GM19324 (cell line): ENCODE results near the gene HTR1B.

ENCODE experiments used
- ATAC-seq: cut with Tn5 transposase; IDR thresholded peaks from one replicate; pipeline ENCODE4 v1.9.1; 2021; ENCODE audit warnings: mild to moderate bottlenecking, moderate library complexity; ENCODE audit not compliant: unreplicated experiment, low FRiP score

HTR1B gene, protein sequence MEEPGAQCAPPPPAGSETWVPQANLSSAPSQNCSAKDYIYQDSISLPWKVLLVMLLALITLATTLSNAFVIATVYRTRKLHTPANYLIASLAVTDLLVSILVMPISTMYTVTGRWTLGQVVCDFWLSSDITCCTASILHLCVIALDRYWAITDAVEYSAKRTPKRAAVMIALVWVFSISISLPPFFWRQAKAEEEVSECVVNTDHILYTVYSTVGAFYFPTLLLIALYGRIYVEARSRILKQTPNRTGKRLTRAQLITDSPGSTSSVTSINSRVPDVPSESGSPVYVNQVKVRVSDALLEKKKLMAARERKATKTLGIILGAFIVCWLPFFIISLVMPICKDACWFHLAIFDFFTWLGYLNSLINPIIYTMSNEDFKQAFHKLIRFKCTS

DNA sequence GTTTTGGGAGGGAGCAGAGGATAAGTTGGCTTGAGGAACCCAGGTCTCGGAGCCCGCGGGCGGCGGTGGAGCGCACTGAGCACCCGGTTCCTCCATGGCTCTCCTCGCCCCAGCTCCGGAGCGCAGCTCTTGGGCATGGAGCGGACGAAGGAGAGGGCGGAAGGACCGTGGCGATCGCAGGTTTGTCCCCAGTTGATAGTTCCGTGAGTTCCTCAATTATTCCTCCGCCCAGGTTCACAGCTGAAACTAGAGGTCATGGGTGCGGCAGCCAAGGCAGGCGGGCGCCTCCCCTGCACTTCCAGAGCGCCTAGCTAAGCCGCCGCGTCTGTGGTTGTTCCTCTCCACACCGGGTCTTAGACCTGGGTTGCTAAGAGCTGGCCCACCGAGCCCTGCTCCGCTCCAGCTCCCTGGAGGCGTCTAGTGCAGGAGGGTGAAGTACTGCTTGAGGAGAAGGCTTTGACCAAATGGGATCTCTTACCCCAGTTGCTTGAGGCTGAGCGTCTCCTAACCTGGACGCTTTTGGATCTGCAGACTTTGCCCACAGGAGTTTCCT is at the start of gene HTR1B:
HTR1B (minus strand) TSS at position 184 of the 553 bp plus-strand sequence; CDS start at position 96, 88 bp downstream.
- ATAC-seq: no peak

DNA sequence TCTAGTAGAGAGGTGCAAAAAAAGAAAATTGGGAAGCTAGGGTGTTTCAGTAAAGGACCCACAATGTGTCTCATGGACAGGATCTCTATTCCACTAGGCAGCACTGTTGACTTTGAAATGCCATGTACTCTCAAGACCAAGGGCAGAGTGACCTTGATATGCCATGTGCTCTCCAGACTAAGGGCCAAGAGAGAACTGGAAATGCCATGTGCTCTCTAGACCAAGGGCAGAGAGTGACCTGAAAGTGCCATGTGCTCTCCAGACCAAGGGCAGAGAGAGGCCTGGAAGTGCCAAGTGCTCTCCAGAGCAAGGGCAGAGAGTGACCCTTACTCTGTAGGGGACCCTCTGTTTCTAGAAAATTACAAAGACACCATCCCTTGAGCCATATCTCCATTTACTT is 49.3 kb upstream of the HTR1B start:
- ATAC-seq: no peak

DNA sequence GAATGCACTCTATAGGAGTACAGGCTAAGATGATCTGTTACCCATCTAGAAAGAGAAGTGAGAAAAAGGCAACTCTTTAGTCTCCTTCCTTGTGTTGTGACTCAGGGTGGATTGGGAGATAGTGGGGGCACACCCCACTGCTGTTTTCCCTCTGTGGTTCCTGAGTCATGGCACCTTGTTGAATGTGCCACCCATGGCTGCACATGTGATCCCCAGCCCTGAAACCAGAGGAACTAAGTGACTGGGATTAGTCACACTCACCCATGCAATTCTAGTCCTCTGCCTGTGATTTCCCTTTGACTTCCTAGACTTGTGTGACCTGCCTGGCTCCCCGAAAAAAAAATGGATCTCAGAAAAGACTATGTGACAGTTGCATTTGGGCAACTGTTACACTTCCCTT is 48.6 kb upstream of the HTR1B start:
- no peak for ATAC-seq

DNA sequence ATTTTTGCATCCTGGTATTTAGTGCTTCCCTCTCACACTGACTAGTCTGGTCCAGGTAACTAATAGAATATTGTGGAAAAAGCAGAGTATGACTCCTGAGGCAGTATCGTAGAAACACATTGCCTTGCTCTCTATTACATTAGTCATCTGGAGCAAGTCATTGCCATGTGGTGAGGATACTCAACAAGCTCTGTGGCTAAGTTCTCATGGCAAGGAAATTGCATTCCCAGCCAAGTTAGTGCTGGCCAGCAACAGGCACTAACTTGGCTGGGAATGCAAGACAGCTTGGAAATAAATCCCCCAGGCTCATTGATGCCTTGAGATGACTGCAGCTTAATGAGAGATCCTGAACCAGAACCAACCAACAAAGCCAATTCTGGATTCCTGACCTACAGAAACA is 39.7 kb upstream of the HTR1B start:
- ATAC-seq: no peak

DNA sequence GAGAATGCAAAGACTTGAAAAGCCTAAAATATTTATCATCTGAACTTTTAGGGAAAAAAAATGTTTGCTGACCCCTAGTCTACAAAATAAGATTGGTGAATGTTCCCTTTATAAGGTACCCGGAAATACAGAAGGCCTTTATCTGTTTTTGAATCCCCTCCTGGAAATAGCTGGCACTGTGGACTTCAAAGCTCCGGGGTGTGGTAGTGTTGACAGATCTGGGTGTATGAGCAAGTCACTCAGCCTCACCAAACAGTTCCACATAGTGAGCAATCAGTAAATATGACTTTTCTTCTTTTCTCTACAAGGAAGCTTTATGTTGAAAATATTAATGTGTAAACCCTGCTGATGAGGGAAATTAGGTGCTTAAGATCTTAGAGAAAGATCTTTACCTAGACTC is 29.2 kb upstream of the HTR1B start:
- ATAC-seq: no peak

DNA sequence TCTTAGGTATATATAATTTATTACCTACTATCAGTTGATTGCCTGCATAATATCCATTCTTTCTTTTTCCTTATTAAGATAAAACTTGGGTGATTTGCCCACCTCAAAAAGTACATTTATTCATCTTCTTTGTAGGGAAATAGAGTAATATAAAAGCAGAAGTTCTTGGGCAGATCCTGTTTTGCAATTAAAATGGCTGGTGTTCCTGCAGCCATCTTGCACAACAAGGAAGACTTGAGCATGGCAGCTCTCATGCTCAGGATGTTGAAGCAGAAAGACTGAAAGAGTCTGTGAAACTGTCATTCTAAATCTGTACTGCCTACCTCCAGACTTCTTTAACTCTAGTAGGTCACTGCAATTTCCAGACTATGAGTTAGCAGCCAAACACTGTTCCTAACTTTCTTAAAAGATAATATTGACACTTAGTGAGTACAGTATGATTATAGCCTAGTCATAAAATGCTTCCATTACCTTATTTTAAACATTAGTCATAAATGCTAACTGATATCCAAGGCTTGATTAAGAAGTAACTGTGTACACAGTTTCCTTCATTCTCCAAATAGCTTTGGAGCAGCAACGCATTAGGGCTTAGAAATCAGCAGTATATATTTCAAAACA is 24.6 kb upstream of the HTR1B start:
- no peak for ATAC-seq

DNA sequence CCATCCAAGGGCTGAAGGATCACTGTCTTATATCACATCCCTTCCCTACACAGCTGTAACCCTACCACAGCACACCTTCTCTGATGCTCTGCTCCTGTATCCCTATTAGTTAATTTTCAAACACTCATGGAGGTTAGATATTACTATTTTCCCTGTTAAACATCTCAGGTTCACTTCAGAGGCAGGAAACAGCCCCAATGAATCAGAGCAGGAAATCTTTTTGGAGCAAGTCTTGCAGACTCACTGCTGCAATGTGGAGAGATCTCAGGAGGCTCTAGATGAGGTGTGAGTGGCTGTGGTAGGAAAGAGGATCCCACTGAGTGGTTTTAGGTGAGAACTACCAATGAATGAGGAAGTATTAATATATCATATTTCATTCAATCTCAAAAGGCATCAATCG is 19.7 kb upstream of the HTR1B start:
- no peak for ATAC-seq

DNA sequence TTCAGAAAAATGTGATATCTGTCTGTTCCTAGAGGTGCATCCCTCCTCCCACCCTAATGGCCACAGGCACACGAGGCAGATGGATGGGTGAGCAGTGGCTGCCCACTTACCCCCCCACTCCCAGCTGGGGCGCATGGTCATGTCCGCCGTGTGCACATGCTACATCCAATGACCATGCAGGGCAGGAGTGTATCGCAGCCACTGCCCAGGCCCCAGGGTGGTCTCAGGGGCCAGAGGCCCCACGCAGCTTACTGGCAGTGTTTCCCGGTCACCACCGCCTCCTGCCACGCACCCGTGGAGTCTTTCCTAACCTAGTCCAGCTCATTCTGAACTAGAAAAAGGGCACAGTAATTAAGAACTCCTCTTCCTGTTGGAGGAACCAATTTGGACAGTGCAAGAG is 11.7 kb upstream of the HTR1B start:
- no peak for ATAC-seq

DNA sequence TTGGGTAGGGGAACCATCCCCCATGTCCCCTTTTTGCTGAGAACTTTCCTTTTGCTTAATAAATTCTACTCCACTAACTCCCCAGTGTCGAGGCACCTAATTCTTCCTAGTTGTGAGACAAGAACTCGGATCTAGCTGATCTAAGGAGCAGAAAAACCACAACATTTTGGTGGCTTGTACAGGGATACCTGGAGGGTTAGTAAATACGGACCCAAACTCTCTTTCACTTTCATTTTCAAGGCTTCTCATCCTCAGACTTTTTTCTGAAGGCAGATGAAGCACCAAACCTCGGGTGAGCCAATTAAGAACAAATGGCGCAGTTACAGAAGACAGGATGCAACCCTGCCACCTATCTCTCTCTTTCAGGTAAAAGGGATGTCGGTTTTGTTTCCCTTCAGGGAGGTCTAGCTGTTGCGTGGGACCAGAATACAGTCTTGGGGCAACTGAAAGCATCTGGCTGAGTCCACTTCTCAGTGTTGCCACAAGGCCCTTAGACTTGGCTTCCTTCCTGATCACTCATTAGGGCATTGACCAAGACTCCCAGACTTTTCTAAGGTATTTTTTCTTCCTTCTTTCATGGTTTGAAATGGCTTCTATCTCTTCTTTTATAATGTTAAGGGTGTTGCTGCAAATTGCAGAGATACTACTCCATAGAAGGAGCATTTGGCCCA is 11.1 kb upstream of the HTR1B start:
- no peak for ATAC-seq

DNA sequence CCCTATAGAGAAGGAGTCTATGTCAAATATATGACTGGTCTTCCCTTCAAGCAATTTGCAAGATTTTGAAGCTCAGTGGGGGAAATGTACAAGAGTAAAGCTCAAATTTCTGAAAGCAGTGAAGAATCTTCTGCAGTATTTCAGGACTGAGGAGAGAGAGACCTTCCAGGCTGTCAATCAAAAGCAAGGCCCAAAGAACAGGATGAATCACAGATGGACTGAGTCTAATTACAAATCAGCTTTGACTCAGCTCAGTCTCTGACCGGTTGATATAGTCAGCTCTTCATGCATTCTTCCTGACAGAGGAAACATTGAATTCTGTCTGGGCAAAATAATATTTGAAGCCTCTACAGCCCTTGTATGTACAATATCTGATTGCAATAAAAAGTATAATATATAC is 7.7 kb upstream of the HTR1B start:
- no peak for ATAC-seq

DNA sequence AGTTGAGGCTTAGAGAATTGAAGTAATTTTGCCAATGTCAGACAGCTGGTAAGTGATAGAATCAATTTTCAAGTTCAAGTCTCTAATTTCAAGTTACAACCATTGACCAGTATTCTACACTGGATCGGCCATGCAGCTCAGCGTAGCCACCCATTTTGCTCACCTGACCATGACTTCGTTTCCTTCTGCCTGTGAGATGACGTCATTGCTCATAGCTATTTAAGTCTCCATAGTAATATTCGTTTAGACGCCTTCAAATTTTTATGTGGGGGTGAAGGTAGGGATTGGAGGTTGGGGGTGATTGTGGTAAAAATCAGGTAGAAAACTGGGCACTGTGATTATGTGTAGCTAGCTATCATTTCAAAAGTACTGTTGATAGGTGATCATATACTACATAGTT is 5.6 kb upstream of the HTR1B start:
- ATAC-seq: no peak

DNA sequence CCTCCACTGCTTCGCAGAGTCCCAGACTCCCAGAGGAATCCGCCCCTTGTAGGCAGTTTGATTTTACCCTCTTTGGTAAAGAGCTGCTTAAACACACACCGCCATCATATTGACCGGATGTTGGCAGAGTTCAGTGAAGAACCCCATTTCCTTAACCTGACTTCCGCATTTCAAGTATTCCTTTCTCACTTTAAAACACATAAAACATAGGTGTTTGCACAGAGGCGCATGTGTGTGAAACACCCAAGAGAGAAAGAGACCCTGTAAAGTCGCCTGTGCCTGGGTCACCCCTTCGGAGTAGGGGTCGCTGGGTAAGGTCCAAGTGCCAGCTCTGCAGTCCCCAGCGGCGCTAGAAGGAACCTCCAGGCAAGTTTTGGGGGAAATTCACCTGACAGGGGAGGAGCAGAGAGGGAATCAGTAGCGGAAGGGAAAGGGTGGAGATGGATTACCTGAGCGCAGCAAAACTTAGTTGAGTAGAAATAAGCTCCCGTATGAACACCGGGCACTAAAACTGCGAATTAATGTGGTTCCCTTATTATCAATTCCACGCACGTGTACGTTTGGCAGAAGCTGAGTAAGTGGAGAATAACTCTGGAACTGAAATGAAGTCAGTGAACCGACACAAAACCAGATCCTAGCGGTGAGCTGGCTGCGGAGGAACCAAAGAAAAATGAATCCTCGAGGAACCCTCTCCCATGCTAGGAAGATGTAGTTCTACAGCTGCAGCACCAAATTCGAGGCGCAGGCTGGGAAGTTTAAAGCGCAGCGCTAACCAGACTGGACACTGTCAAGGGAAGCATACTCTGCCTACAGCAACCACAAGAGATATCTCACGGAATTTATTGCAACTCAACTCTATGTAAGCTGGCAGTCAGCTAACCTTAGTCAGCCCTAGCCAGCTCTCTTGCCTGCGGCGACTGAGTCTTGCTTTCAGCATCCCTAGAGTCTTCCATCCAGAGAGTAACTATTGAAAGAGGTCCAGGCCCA is 3.5 kb upstream of the HTR1B start:
- ATAC-seq: peak; percentile 73

DNA sequence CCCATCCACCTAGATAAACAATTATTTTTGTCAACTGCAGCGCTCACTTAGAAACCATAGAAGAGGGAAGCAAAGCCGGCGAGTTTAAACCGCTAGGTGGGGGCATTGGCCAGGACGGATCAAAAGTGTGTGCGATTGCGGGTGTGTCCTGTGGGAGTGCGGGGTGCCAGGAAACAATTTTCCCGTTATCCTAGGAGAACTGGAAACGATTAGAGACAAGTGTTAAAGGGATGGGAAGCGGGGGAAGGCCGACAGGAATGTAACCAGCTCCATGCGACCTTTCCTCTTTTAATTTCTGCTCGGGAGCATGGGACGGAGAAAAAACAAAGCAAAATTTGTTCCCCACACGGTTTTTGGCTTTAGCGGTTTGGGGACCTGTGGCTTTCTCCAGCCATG is 2.8 kb upstream of the HTR1B start:
- peak; percentile 94 for ATAC-seq

DNA sequence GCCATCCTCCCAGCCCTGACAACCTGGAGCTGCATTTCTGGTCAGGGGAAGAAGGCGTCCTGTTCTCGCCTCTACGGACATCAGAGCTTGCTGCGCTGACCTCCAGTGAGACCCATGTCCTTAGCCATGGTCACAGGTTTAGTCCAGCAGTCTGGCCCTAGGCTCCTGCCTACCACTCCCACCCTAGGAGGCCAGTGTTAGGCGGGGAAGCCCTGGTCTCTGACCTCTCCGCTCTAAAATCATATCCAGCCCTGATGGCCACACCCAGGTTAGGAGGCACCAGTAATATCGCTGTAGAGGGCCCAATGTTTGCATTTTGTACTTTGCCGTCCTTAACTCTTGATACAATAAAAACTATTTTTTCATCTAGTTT is 1.2 kb upstream of the HTR1B start:
- ATAC-seq: no peak

DNA sequence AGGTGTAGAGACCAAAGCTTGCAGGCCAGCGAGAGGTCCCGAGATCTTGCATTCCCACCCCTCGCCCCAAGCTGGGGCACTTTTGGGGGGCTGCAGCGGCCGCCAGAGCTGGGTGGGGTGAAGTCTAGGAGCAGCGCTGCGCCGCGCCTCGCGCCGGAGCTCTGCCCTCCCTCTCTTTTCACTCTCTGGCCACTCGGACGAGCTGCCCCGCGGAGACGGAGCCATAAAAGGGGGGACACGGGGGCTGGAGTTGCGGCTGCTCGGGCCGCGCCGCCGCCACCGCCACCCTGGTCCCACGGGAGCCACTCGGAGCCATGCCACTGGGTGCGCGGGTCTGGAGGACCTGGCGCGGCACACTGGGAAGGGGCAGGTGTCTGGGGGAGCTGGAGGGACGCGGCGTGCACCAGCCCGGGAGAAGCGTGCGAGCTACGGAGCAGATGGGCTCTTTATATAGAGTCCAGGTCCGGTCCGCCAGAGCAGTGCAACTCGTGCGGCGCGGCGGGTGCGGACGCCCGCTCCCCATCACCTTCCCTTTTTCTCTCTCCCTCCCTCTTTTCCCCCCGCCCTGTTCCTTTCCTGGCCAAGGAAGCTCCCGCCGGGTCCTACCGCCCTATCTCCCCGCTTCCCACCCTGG is 687 bp upstream of the HTR1B start:
- ATAC-seq: no peak

DNA sequence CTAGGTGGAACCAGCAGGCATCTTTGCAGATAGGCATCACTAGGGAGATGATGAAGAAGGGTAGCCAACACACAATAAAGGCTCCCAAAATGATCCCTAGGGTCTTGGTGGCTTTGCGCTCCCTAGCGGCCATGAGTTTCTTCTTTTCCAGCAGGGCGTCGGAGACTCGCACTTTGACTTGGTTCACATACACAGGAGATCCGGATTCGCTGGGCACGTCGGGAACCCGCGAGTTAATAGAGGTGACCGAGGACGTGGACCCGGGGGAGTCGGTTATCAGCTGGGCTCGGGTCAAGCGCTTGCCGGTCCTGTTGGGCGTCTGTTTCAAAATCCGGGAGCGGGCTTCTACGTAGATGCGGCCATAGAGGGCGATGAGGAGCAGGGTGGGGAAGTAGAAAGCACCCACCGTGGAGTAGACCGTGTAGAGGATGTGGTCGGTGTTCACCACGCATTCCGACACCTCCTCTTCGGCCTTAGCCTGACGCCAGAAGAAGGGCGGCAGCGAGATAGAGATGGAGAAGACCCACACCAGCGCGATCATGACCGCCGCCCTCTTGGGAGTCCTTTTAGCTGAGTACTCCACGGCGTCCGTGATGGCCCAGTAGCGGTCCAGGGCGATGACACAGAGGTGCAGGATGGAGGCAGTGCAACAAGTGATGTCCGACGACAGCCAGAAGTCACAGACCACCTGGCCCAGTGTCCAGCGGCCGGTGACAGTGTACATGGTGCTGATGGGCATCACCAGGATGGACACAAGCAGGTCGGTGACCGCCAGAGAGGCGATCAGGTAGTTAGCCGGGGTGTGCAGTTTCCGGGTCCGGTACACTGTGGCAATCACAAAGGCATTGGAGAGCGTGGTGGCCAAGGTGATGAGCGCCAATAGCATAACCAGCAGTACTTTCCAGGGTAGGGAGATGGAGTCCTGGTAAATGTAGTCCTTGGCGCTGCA is 658 bp downstream of the HTR1B start:
- ATAC-seq: no peak

DNA sequence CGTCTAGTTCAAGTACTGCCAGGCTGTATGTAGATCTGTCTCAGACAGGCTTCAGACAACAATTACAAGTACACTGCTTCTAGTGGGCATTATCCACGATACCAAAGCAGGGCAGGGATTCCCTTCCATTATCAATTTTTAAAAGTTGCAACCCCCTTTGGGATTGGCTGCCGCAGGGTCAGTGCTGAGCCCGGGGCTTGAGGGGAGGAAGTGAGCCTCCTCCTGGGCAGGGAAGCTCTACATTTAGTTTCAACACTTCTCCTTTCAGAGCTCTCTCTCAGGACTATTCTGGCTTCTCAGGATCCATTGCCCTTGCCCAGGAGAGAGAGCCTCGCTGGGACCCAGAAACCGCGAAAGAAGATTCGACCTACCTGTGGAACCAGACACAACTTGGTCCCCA is 1.5 kb downstream of the HTR1B start:
- no peak for ATAC-seq

DNA sequence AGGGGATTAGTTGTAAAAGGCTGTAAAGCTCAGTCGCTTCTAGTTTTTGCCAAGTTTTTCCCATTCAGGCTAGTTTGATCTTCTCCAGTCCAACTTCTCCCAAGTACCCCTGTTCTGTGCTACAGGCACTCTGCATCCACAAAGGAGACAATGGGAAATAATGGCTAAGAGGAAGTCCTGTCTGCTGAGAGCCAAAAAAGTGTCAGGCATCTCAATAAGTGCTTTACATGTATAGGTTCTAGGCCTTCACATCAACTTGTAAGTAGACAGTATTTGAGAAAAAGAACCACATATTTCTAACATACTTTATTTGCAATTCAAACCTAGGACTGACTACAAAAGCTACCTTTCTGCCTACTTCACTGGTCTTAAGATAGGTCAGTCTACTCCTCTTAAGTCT is 4.9 kb downstream of the HTR1B start:
- no peak for ATAC-seq
